ENCODE data around the gene HIVEP2. TPM values are rescaled to one million over a fixed set of nuclear protein-coding genes. Genes with fewer than 3 reads are reported as not detected.

Gene HIVEP2
- total RNA-seq, 1 donor from 2014 or later: 18.6 TPM

DNA sequence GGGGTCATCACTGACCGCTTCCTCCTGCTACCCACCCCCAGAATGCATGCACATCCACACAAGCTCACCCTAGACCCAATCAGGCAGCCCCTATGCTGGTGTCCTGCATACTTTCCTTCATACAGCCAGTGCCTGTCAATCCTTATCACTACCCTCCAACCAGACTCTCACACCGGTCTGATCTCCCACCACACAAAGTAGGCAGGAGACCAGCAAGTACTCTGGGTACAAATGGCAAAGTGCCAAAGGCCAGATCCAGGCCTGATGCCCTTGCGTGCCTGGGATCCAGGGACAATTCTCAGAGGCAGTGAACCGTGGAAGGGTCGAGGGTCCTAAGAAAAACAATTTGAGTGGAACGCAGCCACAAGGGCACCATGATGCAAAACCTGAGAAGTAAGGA is 114.2 kb downstream of the HIVEP2 start:
- H3K4me1 ChIP-seq: peaks cover 7% of the 10 kb centered on the region
- DNase-seq: no peak
- intact Hi-C loops (cut with DNase I): no loop called here

DNA sequence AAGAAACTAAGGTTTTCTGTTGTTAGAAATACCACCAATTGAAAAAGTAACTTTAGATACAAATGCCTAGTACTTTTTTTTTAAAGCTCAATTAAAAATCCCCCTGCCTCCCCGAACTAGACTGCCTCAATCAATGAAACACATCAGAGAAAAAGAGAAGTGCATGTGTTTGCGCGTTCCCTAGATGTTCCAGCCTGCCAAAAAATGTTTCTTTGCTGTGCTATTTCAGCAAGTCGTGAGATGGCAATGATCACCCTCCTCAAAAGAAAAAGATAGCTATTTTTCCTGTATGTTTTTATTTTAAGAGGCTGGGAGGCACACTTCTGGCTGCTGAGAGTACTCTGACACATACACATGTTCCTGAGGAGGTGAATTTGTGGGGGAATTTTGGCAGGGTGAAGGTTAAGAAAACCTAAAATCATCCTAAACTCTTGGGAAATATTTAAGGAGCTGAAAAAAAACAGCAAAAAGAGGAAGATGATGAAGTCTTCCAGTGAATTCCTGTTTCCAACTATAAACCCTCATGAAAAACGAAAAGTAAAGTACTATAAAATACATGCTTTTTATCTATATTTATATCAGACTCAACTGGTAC is 114.8 kb downstream of the HIVEP2 start:
- H3K4me1 ChIP-seq: peaks cover 7% of the 10 kb centered on the region
- no peaks in the 10 kb centered on the region for H3K27me3 ChIP-seq
- H3K9me3 ChIP-seq: no peaks in the 10 kb centered on the region
- no peak overlapping the region for H3K27ac ChIP-seq
- TF ChIP-seq, protein P1, sequence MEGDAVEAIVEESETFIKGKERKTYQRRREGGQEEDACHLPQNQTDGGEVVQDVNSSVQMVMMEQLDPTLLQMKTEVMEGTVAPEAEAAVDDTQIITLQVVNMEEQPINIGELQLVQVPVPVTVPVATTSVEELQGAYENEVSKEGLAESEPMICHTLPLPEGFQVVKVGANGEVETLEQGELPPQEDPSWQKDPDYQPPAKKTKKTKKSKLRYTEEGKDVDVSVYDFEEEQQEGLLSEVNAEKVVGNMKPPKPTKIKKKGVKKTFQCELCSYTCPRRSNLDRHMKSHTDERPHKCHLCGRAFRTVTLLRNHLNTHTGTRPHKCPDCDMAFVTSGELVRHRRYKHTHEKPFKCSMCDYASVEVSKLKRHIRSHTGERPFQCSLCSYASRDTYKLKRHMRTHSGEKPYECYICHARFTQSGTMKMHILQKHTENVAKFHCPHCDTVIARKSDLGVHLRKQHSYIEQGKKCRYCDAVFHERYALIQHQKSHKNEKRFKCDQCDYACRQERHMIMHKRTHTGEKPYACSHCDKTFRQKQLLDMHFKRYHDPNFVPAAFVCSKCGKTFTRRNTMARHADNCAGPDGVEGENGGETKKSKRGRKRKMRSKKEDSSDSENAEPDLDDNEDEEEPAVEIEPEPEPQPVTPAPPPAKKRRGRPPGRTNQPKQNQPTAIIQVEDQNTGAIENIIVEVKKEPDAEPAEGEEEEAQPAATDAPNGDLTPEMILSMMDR (IDR thresholded peaks at IDR 0.05): no peak
- intact Hi-C loops (cut with DNase I): no loop called here
- no peak for ATAC-seq
- H3K4me3 ChIP-seq: no peak overlapping the region
- no peak for DNase-seq
- H3K36me3 ChIP-seq: no peaks in the 10 kb centered on the region

More for the DNA sequence above, 114.2 kb downstream of the HIVEP2 start:
- Histone ChIP-seq H3K4me3 (no peak overlapping the region), H3K27me3 (no peaks in the 10 kb centered on the region), H3K9me3 (no peaks in the 10 kb centered on the region), H3K27ac (no peak overlapping the region), H3K36me3 (no peaks in the 10 kb centered on the region)
- no peak for ATAC-seq
- TF ChIP-seq, protein P1 (IDR thresholded peaks at IDR 0.05): no peak

DNA sequence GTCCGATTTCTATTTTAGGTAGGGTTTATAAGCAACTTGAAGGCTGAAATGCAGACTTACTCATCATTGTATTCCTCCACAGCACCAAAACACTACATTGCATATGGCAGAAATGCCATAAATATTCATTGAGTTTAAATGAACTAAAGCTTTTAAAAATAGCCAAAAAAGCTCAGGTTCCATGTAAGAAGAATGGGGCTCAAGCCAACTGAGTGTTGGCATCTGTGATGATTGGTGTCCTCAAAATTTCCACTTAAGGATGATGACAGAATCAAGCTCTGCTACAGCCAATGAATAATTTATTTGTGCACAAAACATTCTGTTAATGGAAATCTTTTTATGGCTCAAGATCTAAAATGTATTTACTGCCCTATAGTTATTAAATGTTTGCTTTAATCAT is 115.4 kb downstream of the HIVEP2 start:
- ATAC-seq (no peak), DNase-seq (no peak)
- Histone ChIP-seq H3K27me3 (no peaks in the 10 kb centered on the region), H3K27ac (no peak overlapping the region), H3K9me3 (no peaks in the 10 kb centered on the region), H3K36me3 (no peaks in the 10 kb centered on the region), H3K4me3 (no peak overlapping the region), H3K4me1 (peaks cover 7% of the 10 kb centered on the region)
- intact Hi-C loops (cut with DNase I): no loop called here
- TF ChIP-seq, protein P1 (IDR thresholded peaks at IDR 0.05): no peak

DNA sequence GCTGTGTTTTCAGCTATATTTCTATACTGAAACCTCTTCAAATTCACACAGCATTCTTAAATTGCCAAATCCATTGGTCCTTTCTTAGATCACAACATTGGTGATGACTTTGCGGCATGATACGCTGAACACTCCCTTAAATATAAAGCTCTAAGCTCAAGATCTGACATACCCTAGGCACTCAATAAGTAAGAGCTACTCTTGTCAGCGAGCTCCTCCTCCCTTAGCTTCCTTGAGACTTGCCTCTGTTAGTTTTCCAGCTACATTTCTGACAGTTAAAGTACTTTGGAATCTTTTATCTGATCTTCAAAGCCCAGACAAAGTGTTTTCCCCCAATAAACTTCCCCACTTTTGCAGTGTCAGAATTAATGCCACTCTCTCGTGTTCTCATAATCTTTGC is 117.0 kb downstream of the HIVEP2 start:
- no peaks in the 10 kb centered on the region for H3K9me3 ChIP-seq
- H3K36me3 ChIP-seq: no peaks in the 10 kb centered on the region
- DNase-seq (no peak), ATAC-seq (no peak)
- H3K27ac ChIP-seq: no peak overlapping the region
- H3K4me1 ChIP-seq: peaks cover 7% of the 10 kb centered on the region
- intact Hi-C loops (cut with DNase I): no loop called here
- no peaks in the 10 kb centered on the region for H3K27me3 ChIP-seq
- TF ChIP-seq, protein P1 (IDR thresholded peaks at IDR 0.05): no peak
- no peak overlapping the region for H3K4me3 ChIP-seq

DNA sequence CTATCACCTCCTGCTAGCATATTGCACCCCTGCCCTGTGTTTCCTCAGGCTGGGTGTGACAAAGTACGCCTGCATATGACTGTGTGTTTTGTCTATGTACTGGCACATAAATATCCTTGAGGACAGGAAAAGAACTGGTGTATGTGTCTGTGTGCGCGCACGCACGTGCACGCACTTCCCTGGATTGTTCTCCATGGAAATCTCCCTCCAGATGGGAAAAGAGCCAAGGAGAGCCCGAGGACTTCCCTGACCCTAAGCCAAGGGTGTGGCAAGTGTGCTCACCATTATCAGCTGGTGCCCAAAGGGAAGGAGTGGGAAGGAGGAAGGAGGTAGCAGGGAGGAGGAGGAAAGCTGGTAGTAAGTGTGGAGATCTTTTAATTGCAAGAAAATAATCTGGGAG is 117.6 kb downstream of the HIVEP2 start:
- intact Hi-C loops (cut with DNase I): no loop called here
- no peaks in the 10 kb centered on the region for H3K9me3 ChIP-seq
- no peak overlapping the region for H3K27ac ChIP-seq
- no peak overlapping the region for H3K4me3 ChIP-seq
- H3K36me3 ChIP-seq: no peaks in the 10 kb centered on the region
- no peaks in the 10 kb centered on the region for H3K27me3 ChIP-seq
- DNase-seq (no peak), ATAC-seq (peak; percentile 85)
- TF ChIP-seq, protein P1 (IDR thresholded peaks at IDR 0.05): no peak
- peaks cover 7% of the 10 kb centered on the region for H3K4me1 ChIP-seq

DNA sequence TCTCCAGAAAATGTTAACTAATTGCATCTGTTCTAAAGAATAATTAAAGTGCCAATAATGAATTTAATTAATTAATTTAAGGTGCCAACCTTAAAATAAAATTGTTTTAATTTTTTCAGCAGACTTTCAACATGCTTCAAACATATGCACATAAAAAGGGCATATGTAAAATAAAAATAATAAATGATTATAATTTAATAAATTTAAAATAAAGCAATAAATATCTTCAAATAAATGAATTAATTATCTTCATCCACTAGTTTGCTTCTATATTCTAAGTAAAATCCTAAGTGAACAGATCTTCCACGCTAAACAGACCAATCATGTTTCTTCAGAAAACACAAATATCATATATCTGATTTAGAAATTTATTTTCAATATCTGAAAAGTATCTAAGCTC is 119.2 kb downstream of the HIVEP2 start:
- H3K27ac ChIP-seq: no peak overlapping the region
- TF ChIP-seq, protein P1 (IDR thresholded peaks at IDR 0.05): no peak
- H3K27me3 ChIP-seq: no peaks in the 10 kb centered on the region
- intact Hi-C loops (cut with DNase I): no loop called here
- H3K4me1 ChIP-seq: peaks cover 22% of the 10 kb centered on the region
- DNase-seq: no peak
- no peak for ATAC-seq
- H3K4me3 ChIP-seq: no peak overlapping the region
- H3K36me3 ChIP-seq: no peaks in the 10 kb centered on the region
- H3K9me3 ChIP-seq: no peaks in the 10 kb centered on the region

Measured in upper lobe of right lung (tissue), 1 donor.